BLaER1 treated with 17β-estradiol and CSF1 and Interleukin-3, amounts not matched to agents 10 nM and 100 nM (cell line): Measurements from ENCODE around the gene COMMD10.

ENCODE experiments used
- H3K27ac ChIP-seq, 11 experiments: shearing (Covaris generic); formaldehyde crosslinking; 2 replicates each; pipeline ENCODE4 v1.8.1; 2022
- H3K27me3 ChIP-seq, 11 experiments: shearing (Covaris generic); formaldehyde crosslinking; 2 replicates each; pipeline ENCODE4 v1.8.1; 2022
- H3K36me3 ChIP-seq, 11 experiments: shearing (Covaris generic); formaldehyde crosslinking; 2 replicates each; pipeline ENCODE4 v1.8.1; 2022
- H3K4me1 ChIP-seq, 10 experiments: shearing (Covaris generic); formaldehyde crosslinking; 2 replicates each; pipeline ENCODE4 v1.8.1; 2022
- H3K4me2 ChIP-seq, 11 experiments: shearing (Covaris generic); formaldehyde crosslinking; 2 replicates each; pipeline ENCODE4 v1.8.1; 2022
- H3K4me3 ChIP-seq, 10 experiments: shearing (Covaris generic); formaldehyde crosslinking; 2 replicates each; pipeline ENCODE4 v1.8.1; 2022
- H3K9ac ChIP-seq, 11 experiments: shearing (Covaris generic); formaldehyde crosslinking; 2 replicates each; pipeline ENCODE4 v1.8.1; 2022
- H3K9me3 ChIP-seq, 11 experiments: shearing (Covaris generic); formaldehyde crosslinking; replicated peaks in 1 of 11; 2 replicates each; pipeline ENCODE4 v1.8.1; 2022
- H4K20me1 ChIP-seq, 11 experiments: shearing (Covaris generic); formaldehyde crosslinking; 2 replicates each; pipeline ENCODE4 v1.8.1; 2022
- Cebpa-rat ChIP-seq, 11 experiments: shearing (Covaris generic); IDR thresholded peaks; 2 replicates each; pipeline ENCODE4 v1.8.1; 2022

The COMMD10 gene

DNA sequence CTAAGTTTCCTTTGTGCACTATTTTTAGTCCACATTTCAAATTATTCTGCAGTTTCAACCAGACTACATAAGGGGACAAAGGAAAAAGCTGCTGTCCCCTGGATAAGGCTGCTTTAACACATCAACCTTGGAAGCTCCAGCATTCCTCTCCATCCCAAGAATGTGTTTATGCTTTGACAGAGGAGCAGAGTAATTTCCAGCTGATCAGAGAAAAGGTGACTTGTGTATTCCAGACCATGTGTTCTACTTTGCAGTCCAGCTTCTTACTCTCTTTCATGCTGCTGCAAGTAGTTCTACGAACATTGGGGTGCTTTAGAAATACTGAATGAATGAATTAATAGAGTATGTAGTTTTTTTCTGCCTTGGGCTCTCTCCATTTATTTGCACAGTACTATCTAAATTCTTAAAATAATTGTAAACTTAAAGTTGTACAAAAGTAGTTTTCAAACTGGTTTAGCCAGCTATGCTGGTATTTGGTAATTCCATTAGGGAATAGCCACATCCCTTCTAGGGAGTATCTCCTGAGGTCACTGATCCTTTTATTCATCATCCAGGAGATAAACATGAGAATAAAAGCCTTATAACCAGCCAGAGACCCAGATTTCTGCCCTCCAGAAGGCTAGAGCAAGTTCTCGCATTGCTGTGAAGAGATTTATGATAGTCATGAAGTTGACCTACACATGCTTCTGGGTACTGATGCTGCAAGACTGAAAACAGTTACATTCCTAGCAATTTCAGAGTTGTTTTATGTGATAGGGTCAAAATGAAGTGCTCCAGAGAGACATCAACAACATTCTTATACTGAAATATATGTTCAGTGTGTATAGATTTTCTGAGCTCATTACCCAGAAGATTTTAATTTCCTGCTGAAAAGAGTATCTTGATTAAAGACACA lies 215.2 kb downstream of the COMMD10 start:
- TF ChIP-seq Cebpa-rat (IDR thresholded peaks at IDR 0.05): no peak
- Histone ChIP-seq H3K27ac (no peak overlapping the region), H4K20me1 (no peaks in the 10 kb centered on the region)

DNA sequence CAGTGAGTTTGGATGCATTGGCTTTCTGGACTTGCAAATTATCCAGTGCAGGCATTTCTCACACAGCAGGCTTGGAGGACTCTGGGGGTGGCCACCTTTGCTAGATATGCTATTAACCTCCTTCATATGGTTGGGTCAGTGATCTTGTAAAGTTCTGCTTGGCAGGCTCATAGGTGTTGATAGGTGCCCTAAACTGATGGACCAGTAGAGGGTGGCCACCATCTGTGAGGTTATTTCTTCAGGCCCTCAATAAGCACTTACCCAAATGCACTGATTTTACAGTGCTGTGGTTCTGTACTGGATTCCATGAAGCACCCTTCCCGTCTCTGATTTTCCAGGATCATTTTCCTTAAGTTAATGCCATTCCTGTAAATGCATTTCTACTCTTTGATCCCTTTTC lies 216.3 kb downstream of the COMMD10 start:
- H3K4me3 ChIP-seq: no peak overlapping the region
- H4K20me1 ChIP-seq: no peaks in the 10 kb centered on the region
- no peak overlapping the region for H3K4me2 ChIP-seq
- no peak overlapping the region for H3K27ac ChIP-seq
- H3K4me1 ChIP-seq: no peaks in the 10 kb centered on the region
- no peak overlapping the region for H3K9ac ChIP-seq
- H3K9me3 ChIP-seq: peaks cover 32 to 53% (median 38%) of the 10 kb centered on the region in 11 experiments
- TF ChIP-seq Cebpa-rat (IDR thresholded peaks at IDR 0.05): no peak
- no peaks in the 10 kb centered on the region for H3K27me3 ChIP-seq
- H3K36me3 ChIP-seq: peaks cover 40 to 97% (median 70%) of the 10 kb centered on the region in 11 experiments

More for the DNA sequence above, 215.2 kb downstream of the COMMD10 start:
- H3K36me3 ChIP-seq: peaks cover 35 to 95% (median 59%) of the 10 kb centered on the region in 11 experiments
- H3K4me1 ChIP-seq: no peaks in the 10 kb centered on the region
- no peaks in the 10 kb centered on the region for H3K27me3 ChIP-seq
- H3K9me3 ChIP-seq: peaks cover 21 to 42% (median 27%) of the 10 kb centered on the region in 11 experiments
- H3K4me2 ChIP-seq: no peak overlapping the region
- no peak overlapping the region for H3K9ac ChIP-seq
- H3K4me3 ChIP-seq: no peak overlapping the region

DNA sequence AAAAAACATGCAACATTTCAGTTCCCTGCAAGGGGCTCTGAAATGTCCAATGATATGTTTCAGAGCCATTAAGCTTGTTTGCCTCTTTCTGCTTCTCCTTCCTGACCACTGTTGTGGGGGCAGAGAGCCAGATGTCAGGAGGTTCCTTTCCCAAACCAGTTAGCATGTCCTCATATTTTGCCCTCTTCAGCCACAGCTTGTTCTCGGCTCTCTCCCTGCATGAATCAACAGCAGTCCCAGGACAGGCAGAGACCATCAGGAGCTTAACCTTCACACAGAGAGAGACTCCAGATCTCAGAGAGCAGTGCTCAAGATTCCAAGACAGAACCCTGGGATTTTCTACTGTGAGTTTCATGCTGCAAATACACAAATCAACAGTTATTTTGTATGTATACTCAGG lies 218.5 kb downstream of the COMMD10 start:
- no peaks in the 10 kb centered on the region for H3K4me1 ChIP-seq
- H3K27ac ChIP-seq: no peak overlapping the region
- H3K9ac ChIP-seq: no peak overlapping the region
- H3K9me3 ChIP-seq: peaks cover 39 to 54% (median 43%) of the 10 kb centered on the region in 11 experiments
- no peaks in the 10 kb centered on the region for H3K27me3 ChIP-seq
- no peaks in the 10 kb centered on the region for H4K20me1 ChIP-seq
- no peak overlapping the region for H3K4me2 ChIP-seq
- H3K36me3 ChIP-seq: peaks cover 50 to 97% (median 72%) of the 10 kb centered on the region in 11 experiments
- H3K4me3 ChIP-seq: no peak overlapping the region
- no peak for TF ChIP-seq Cebpa-rat (IDR thresholded peaks at IDR 0.05)

DNA sequence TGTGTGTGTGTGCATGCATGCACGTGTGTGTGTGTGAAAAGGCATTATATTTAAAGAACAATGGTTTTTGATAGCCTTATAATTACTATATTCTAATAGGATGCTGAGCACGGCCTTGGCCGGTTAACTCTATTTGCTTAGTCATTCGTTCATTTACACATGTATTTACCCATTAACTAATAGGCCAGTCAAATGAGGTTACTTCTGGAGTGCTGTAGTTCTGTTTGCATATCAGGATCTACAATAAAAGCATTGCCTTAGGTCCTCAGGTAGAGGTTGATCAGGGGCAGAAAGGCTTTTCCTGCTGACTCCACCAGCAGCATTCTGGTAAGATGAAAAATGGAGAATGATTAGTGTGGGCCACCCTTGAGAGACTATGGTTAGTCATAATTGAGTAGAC lies 219.0 kb downstream of the COMMD10 start:
- H3K9me3 ChIP-seq: peaks cover 42 to 55% (median 45%) of the 10 kb centered on the region in 11 experiments
- H4K20me1 ChIP-seq: no peaks in the 10 kb centered on the region
- no peaks in the 10 kb centered on the region for H3K4me1 ChIP-seq
- H3K27ac ChIP-seq: no peak overlapping the region
- H3K9ac ChIP-seq: no peak overlapping the region
- H3K4me3 ChIP-seq: no peak overlapping the region
- H3K4me2 ChIP-seq: no peak overlapping the region
- H3K36me3 ChIP-seq: peaks cover 47 to 96% (median 70%) of the 10 kb centered on the region in 11 experiments
- no peak for TF ChIP-seq Cebpa-rat (IDR thresholded peaks at IDR 0.05)
- no peaks in the 10 kb centered on the region for H3K27me3 ChIP-seq

DNA sequence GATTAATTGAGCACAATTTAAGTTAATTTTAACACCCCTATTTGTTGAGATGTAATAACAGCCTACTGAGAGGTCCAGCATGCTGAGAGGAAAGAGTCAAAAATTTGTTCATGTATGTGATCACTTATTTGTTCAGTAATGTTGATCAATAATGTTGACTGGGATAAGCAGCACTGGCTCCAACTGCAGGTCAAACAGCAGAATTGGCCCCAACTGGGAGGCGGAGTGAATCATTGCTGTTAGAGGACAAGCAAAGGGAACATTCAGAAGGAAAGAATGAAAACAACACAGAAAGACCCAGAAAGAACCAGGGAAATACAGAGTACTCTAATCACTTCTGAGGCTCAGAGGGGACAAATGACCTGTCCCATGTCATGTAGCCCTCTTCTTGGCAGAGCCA lies 221.1 kb downstream of the COMMD10 start:
- Histone ChIP-seq H3K27ac (no peak overlapping the region), H3K27me3 (no peaks in the 10 kb centered on the region), H3K4me1 (no peaks in the 10 kb centered on the region), H3K9me3 (peaks cover 54 to 72% (median 63%) of the 10 kb centered on the region in 11 experiments), H3K4me3 (no peak overlapping the region), H3K9ac (no peak overlapping the region), H3K36me3 (peaks cover 59 to 82% (median 65%) of the 10 kb centered on the region in 11 experiments), H4K20me1 (no peaks in the 10 kb centered on the region), H3K4me2 (no peak overlapping the region)
- no peak for TF ChIP-seq Cebpa-rat (IDR thresholded peaks at IDR 0.05)

DNA sequence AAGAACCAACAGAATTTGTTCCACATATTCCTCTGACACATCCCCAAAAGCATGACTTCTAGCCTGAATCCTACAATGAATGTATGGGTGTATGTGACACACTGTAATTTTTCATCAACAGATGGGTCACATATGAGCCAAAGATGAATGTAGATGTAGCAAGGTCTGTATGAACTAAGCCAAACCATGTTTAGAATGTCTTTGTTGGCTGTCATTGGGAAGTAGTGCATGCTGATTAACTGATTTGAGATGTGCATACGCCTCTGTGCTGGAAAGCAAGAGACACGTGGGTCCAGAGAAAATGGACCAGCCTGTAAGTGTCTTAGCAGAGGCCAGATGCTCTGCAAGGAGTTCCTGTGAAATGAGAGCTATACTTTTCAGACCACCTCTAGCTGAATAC lies 222.0 kb downstream of the COMMD10 start:
- no peak for TF ChIP-seq Cebpa-rat (IDR thresholded peaks at IDR 0.05)
- no peaks in the 10 kb centered on the region for H4K20me1 ChIP-seq
- peaks cover 54 to 72% (median 65%) of the 10 kb centered on the region in 11 experiments for H3K9me3 ChIP-seq
- no peaks in the 10 kb centered on the region for H3K4me1 ChIP-seq
- H3K4me3 ChIP-seq: no peak overlapping the region
- H3K27me3 ChIP-seq: no peaks in the 10 kb centered on the region
- H3K9ac ChIP-seq: no peak overlapping the region
- H3K36me3 ChIP-seq: peaks cover 55 to 76% (median 61%) of the 10 kb centered on the region in 11 experiments
- H3K27ac ChIP-seq: no peak overlapping the region
- no peak overlapping the region for H3K4me2 ChIP-seq

DNA sequence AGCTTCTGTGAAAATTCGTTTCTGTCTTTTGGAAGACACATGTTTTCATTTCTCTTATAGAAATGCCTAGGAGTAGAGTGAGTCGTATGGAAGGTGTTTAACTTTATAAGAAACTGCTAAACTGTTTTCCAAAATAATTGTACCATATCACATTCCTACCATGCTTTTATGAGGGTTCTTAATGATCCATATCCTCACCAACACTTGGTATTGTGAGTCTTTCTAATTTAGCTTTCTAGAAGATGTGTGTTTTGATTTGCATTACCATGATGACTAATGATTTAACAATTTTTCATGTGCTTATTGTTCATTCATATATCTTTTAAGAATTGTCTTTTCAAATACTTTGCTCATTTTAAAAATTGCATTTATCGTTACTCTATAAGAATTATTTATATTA lies 223.6 kb downstream of the COMMD10 start:
- no peak overlapping the region for H3K9ac ChIP-seq
- no peaks in the 10 kb centered on the region for H4K20me1 ChIP-seq
- no peak overlapping the region for H3K27ac ChIP-seq
- no peak overlapping the region for H3K4me3 ChIP-seq
- H3K9me3 ChIP-seq: peaks cover 54 to 73% (median 65%) of the 10 kb centered on the region in 11 experiments
- peaks cover 47 to 76% (median 58%) of the 10 kb centered on the region in 11 experiments for H3K36me3 ChIP-seq
- TF ChIP-seq Cebpa-rat (IDR thresholded peaks at IDR 0.05): no peak
- 0 out of 20 replicates have a peak, but pooled peaks cover 0 to 4% (median 0%) of the 10 kb centered on the region in 10 experiments for H3K4me1 ChIP-seq
- no peak overlapping the region for H3K4me2 ChIP-seq
- H3K27me3 ChIP-seq: no peaks in the 10 kb centered on the region

DNA sequence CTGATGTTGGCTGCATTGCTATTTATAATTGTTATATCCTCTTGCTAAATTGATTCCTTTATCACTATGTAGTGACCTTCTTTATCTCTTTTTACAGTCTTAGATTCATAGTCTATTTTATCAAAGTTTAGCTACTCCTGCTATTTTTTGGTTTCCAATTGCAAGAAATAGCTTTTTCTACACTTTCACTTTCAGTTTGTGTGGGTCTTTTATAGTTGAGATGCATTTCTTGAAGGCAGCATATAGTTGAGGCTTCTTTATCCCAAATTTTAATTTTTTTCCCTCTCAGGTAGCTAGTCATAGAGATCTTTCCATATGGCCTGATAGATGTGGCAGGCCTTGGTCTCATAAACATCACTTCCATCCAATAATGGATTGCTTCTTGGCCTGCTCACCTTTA lies 228.5 kb downstream of the COMMD10 start:
- Histone ChIP-seq H3K4me3 (no peak overlapping the region), H3K4me1 (0 out of 20 replicates have a peak, but pooled peaks cover 0 to 8% (median 0%) of the 10 kb centered on the region in 10 experiments), H3K27me3 (no peaks in the 10 kb centered on the region), H4K20me1 (no peaks in the 10 kb centered on the region), H3K9ac (no peak overlapping the region), H3K9me3 (peaks cover 28 to 46% (median 40%) of the 10 kb centered on the region in 11 experiments), H3K36me3 (peaks cover 23 to 71% (median 32%) of the 10 kb centered on the region in 11 experiments), H3K27ac (no peak overlapping the region), H3K4me2 (peak overlapping the region in 3 of 11 experiments; percentile 4 to 17 (median 10); a peak in 2 of 22 replicates)
- TF ChIP-seq Cebpa-rat (IDR thresholded peaks at IDR 0.05): no peak

DNA sequence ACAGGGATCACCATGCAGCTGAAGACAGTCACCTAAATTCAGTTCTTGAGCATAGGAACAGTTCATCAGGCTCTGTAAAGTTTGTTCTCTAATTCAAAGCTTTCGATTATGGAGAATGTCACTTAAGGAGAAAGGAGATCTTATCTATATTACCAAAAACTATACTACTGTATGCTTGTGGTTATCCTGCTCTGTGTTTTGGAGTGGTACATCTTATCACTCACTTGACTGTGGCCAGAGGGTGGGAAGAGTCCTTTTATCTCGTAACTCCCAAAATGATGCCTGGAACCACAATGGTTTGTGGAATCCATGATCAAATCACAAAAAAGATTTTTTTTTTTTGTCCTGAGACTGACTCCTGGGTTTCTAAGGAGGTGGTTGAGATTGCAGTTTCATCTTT lies 230.7 kb downstream of the COMMD10 start:
- TF ChIP-seq Cebpa-rat (IDR thresholded peaks at IDR 0.05): no peak
- H3K36me3 ChIP-seq: peaks cover 25 to 82% (median 39%) of the 10 kb centered on the region in 11 experiments
- H3K4me2 ChIP-seq: no peak overlapping the region
- no peak overlapping the region for H3K4me3 ChIP-seq
- no peak overlapping the region for H3K9ac ChIP-seq
- H3K27ac ChIP-seq: no peak overlapping the region
- 0 out of 20 replicates have a peak, but pooled peaks cover 0 to 8% (median 0%) of the 10 kb centered on the region in 10 experiments for H3K4me1 ChIP-seq
- no peaks in the 10 kb centered on the region for H3K27me3 ChIP-seq
- H4K20me1 ChIP-seq: no peaks in the 10 kb centered on the region
- peaks cover 18 to 30% (median 23%) of the 10 kb centered on the region in 11 experiments for H3K9me3 ChIP-seq
